Measurements from ENCODE around the gene UBA1.

The UBA1 gene

DNA sequence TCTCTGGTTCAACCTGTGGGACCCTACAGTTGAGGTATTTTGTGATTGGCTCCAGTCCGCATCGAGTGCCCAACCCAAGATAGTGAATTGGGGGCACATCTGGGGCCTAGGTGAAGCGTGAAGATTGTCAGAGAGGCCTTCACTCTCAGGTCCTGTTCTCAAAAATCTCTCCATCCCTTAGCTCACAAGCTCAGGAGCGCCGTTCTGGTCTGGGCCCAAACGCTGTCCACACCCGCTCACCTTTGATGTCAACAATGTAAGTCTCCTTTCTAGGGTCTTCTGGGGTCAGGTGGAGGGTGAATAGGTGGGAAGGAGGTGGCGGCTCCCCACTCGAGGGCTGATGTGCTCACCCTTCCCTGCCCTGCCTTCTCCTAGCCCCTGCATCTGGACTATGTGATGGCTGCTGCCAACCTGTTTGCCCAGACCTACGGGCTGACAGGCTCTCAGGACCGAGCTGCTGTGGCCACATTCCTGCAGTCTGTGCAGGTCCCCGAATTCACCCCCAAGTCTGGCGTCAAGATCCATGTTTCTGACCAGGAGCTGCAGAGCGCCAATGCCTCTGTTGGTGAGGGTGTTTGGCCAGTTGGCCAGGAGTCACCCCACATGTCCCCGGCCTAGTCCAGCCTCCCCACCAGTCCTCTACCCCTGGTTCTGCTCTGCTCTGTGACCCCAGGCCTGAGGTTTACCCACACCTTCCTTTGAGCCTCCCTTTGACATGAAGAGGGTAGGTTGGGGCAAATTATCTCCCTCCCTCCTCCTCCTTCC, 17.2 kb downstream of the UBA1 start:
- DNase-seq (ENCODE audit: low read depth in 2 of 2), result no peak

- DNase-seq (ENCODE audit: low read depth in 2 of 2), result no peak
Measured at GRCh38 chrX:47212381-47213293, 19.0 kb downstream of the UBA1 start.

- no peak for DNase-seq (ENCODE audit: low read depth in 2 of 2)
Measured at GRCh38 chrX:47214435-47215077, 20.9 kb downstream of the UBA1 start.

- no peak for DNase-seq (ENCODE audit: low read depth in 2 of 2)
Measured at GRCh38 chrX:47215291-47215900, 21.8 kb downstream of the UBA1 start.

DNA sequence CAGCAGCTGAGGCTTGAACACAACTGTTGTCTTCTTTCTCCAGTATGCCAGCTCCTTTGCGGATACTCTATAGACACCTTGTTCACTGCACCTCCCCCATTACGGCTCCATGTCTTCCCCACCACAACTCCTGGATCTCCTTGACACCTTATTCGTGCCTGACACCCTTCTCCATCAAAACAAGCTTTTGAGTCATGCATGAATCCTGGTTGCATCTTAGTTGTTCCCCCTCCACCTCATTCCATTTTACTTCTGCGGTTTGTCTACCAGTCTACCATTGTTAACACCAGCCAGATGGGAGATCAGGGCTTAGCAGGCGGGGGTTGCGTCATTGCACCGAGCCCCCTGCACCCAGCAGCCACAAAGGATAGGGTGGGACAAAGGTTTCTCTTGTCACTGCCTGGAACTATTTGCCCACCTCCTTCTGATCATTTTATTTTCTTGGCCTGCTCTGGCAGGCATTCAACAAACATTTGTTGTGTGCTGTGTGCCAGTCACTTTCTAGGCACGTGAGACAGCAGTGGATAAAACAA, 22.8 kb downstream of the UBA1 start:
- DNase-seq (ENCODE audit: low read depth in 2 of 2), result no peak

- DNase-seq (ENCODE audit: low read depth in 2 of 2), result no peak
Measured at GRCh38 chrX:47217121-47217851, 23.7 kb downstream of the UBA1 start.

DNA sequence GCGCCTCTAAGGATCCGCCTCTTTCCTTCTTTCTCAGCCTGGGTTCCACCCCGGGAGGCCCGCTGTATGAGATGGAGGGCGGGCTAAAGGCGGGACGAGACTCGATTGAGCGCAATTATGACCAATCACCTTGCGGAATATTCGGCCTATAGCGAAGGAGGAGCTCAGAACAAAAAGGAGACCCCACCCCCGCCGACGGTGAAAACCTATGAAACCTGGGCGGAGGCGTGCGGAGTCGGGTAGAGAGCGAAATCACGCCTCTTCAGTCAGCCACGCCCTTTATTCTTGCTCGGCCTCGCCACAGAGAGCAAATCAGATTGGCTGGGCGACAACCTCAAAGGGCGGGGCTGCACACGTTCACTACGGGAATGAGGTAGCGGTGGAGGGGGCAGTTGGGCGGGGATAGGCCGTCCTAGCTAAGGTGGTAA, 24.2 kb downstream of the UBA1 start:
- peak; percentile 92 to 96 for DNase-seq (ENCODE audit: low read depth in 2 of 2)

GRCh38 chrX:47218280-47218919, 24.8 kb downstream of the UBA1 start, which contains the start of gene CDK16:
Gene CDK16 (plus strand): TSS chrX:47218681. CDS start chrX:47223558, 4,877 bp downstream.
- DNase-seq (ENCODE audit: low read depth in 2 of 2), result peak; percentile 44 to 64

DNA sequence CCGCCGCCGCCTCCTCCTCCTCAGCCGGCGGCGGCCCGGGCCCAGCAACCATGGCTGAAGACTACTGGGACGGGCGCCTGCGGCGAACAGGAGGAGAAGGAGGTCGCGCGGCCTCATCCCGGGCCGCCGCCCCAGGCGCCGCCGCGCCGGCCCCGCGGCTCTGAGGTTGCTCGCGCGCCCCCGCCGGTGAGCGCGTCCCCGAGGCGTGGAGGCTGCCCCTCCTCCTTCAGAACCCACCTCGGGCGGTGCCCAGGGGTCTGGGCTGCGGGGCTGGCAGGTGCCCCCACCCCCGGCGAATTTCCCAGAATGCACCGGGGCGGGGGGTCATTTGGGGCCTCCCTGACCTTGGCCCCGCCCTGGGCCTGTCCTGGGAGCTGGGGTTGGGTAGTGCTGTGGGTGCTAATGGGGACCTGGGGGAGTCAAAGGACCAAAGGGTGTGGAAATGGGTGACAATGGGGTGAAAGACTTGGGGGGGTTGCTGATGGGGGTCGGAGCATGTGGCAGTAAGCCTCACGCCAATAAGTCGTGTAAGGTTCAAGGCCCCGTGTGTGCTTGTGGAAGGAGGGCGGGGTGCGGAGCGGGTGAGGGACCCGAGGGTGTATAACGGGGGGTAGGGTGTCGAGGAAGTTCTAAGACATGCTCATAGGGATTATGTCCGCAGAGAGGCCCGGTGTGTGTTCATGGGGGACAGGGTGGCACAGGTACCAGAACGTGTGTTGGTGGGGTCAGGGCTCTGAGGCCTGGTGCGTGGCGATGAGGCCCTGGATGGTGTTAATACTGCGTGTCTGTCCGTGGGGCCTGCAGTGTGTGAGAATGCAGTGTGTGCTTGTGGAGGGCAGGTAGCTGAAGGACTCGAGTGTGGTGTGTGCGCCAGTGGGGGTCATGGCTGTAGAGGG, 25.5 kb downstream of the UBA1 start:
- no peak for DNase-seq (ENCODE audit: low read depth in 2 of 2)

GRCh38 chrX:47221756-47222155, 28.1 kb downstream of the UBA1 start:
- DNase-seq (ENCODE audit: low read depth in 2 of 2), result no peak

DNA sequence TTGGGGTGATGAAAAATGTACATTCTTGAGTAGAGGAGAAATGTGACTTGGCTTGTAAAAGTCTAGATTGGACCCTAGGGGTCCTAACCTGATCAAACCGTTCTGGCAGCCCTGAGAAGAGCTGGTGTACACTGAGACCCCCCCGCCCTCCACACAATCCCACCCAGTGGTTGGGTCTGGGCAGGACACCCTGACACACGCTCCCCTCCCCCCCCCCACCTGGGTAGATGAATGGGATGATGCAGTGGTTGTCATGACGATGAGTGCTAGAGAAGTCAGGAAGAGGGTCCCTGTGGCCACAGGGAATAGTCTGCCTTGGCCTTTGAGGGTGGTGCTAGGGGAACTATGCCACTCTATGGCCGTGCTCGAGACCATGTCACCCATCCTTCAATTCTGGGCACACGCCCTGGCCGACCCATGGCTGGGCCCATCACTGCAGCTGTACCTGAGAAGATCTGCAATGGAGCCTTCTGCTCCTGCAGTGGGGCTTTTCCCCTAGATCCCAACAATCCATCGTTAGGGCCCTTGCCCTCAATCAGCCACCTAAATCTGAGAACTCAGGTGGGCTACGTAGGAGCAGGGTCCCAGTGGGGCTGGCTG, 29.2 kb downstream of the UBA1 start:
- DNase-seq (ENCODE audit: low read depth in 2 of 2), result no peak

DNA sequence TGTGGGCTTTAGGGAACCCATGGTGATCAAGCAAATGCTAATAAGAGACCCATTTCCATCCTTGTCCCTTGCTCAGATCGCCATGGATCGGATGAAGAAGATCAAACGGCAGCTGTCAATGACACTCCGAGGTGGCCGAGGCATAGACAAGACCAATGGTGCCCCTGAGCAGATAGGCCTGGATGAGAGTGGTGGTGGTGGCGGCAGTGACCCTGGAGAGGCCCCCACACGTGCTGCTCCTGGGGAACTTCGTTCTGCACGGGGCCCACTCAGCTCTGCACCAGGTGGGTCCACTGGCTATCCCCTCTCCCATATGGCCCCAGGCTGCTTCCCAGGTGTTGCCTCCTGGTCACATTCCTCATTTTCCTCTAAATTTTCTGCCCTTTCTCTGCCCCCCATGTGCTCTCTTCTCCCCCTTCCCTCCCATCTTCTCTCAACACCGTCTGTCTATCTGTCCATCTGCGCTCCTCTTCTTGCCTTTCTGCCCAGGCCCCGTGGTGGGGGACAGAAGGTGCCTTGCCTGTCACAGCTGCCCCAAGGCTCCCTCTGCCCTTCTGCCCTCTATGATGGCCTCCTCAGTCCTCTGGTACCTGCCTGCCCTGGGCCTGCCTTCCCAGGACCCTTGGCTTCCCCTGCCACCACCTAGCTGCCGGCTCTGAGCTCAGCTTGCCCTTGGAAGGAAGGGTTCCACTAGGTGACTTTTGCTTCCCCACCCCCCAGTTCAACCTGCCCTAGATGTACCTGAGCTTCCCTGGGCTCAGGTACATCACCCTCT, 30.0 kb downstream of the UBA1 start:
- DNase-seq (ENCODE audit: low read depth in 2 of 2), result no peak

DNA sequence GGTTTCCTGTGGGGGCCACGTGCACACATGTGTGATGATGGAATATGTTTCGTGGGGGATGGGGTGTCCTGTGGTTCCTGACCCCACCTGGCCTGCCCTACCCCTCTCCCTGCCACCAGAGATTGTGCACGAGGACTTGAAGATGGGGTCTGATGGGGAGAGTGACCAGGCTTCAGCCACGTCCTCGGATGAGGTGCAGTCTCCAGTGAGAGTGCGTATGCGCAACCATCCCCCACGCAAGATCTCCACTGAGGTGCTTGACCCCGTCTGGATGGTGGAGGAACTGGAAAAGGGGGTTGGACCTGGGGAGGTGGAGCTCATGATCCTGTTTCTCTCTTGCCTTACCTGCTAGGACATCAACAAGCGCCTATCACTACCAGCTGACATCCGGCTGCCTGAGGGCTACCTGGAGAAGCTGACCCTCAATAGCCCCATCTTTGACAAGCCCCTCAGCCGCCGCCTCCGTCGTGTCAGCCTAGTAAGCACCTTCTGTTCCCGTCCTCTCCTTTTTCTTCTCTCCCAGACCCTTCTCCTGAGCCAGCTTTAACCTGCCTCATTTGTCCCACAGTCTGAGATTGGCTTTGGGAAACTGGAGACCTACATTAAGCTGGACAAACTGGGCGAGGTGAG, 30.8 kb downstream of the UBA1 start:
- DNase-seq (ENCODE audit: low read depth in 2 of 2), result no peak

- DNase-seq (ENCODE audit: low read depth in 2 of 2), result no peak
Measured at GRCh38 chrX:47224896-47225290, 31.3 kb downstream of the UBA1 start.

GRCh38 chrX:47226071-47226470, 32.4 kb downstream of the UBA1 start:
- no peak for DNase-seq (ENCODE audit: low read depth in 2 of 2)

- DNase-seq (ENCODE audit: low read depth in 2 of 2), result no peak
Measured at GRCh38 chrX:47226531-47227333, 33.1 kb downstream of the UBA1 start.

DNA sequence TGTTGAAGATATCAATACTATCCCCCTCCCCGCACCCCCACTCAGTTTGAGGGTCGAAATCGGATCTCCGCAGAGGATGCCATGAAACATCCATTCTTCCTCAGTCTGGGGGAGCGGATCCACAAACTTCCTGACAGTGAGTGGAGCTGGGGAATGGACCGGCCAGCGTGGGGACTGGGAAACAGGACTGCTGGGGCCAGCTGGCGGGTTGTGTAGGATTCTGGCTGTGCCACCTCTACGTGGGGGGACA, 33.6 kb downstream of the UBA1 start:
- no peak for DNase-seq (ENCODE audit: low read depth in 2 of 2)
